GM18502 (cell line): ENCODE measurements around the gene TMEM94.
A peak's percentile ranks its signal among the peaks of the same experiment; 100 is the strongest.
"Not testable (repeated sequence)": the region's sequence is repeated elsewhere in the genome, so short reads cannot be mapped to it uniquely, and the experiment has no call there.

Experiments used
- ATAC-seq: cut with Tn5 transposase; IDR thresholded peaks from one replicate; pipeline ENCODE4 v1.9.1; 2021; ENCODE audit warnings: mild to moderate bottlenecking; ENCODE audit not compliant: unreplicated experiment, poor library complexity

The TMEM94 gene

DNA sequence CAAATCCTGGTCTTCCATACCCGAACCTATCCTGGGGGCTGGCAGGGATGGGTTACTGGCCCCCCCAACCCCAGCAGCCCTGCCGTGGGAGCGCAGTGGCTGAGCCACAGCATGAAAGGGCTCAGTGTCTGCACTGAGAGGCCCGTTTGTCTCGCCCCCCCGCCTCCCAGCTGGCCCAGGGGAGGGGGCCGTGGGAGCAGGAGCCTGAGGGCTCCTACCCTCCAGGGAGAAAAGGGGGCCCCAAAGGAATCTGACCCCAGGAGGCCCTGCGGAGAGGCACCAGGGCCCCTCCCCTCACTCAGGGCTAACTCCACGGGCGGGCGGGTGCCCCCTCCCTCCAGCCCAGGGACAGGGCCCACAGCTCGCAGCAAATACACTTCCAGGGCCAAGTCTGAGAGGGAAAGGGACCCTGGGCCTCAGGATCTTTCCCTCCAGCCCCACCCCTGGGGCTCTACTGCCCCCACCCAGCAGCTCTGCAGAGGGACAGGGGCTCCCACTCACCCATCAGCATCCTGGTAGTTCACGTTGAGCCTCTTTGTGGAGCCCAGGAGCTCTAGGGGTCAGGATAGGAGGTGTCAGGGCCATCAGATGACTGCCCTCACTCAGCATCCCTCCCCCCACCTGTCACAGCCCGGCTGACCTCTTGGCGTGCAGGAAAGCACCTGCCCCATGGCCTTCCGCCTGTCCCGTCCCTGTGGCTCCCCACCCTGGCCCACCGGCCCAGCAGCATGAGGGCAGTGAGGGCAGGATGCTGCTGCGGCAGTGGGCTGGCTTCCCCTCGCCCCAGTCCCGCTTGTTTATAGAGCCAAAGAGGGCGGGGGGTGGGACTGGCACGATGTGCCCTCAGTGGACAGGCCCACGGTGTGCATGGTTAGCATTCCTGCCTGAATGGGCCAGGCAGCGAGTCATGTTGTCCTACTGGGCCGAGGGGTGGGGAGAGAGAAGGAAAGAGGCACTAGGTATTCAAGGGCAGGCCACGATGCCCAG lies 51.6 kb downstream of the TMEM94 start:
- ATAC-seq, result no peak

- ATAC-seq, result no peak
These were observed 52.5 kb downstream of the TMEM94 start for GRCh38 chr17:75508931-75509361.

DNA sequence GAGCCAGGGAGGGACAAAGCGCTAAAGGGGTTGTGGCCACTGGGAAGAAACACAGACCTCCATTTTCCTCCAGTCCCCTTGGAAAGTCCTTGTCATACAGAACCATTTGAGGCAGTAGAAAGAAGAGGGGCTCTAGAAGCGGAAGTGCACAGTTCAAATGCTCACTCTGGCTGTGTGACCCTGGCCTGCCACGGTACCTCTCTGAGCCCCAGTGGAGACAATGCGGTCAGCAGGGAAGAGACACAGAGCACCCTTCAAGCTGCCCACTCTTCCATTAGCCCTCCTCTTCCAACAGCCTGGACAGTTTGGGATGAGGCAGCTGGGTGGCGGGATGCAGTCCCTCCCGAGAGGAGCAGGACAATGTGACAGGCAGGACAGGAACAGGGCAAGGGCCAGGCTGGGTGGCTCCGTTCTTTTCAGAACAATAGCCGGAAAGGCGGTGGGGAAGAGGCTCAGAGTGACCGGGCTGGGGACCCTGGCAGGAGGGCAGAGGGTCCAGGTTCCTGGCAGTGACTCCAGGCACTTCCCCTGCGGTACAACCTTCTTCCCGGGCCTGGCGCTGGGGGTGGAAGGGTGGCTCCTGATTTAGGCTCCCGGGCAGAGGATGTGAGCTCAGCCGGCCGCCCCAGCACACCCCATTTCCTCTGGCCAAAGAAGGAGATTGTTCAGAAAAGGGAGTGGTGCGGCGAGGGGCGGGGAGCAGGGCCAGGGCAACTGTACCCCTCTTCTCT lies 53.3 kb downstream of the TMEM94 start:
- ATAC-seq, result no peak

GRCh38 chr17:75511270-75511609 lies 54.8 kb downstream of the TMEM94 start:
- no peak for ATAC-seq

DNA sequence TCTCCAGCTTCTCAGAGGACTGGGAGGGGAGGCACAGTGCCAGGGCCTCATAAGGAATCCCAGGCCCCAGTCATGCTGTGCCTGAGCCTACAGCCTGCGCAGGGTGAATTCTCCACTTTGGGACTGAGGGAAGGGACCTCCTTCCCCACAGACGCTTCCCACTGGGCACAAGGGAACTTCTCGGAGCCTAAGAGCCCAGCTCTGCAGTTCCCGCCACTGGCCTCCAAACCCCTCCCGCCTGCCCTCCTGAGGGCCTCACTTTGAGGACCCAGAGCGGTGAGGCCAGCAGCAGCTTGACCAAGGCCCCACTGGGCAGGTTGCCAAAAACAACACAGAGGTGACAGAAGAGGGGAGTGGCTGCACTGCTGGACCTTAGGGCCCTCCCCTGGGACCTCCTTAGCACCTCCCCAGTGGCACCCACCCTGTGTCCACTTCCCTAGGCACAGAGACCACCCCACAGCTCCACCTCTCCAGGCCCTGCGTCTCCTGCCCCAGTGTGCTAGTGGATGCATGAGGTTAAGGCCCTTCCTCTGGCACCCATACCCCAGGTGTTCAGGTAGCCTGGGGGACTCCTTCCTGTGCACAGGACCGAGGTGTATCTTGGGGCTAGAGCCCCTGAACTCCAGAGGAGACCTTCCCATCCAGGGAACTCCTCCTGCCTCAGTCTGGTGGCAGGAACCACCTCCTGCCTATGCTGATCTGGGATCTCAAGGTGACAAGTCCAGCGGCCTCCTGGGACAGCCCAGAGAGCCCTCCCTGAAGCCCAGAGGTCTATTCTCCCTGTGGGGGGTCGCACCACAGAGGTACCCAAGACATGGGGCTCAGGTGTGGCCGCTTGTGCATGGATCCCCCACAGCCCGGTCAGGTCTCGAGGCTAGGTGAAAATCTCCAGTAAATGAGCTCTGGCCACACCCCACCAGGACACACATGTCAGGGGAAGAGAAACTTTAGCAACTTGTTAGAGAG lies 55.5 kb downstream of the TMEM94 start:
- no peak for ATAC-seq

- ATAC-seq, result no peak
These were observed 56.6 kb downstream of the TMEM94 start for GRCh38 chr17:75512926-75513640.

DNA sequence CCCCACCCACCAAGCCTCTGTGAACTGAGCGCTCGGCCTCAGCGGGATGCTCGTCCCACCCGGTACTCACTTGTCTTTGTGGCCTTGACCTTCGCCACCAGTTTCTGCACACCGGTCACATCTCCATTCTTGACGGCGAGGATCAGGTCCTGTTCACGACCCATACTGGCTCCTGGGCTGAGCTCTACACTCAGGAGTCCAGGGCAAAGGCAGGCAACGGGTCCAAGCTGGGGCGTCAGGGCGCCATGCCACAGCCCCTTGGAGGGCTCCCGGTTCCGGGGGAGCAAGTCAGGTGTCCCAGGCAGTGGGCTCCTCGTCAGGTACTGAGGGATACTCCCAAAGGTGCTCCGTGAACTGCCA lies 57.2 kb downstream of the TMEM94 start:
- ATAC-seq, result no peak

DNA sequence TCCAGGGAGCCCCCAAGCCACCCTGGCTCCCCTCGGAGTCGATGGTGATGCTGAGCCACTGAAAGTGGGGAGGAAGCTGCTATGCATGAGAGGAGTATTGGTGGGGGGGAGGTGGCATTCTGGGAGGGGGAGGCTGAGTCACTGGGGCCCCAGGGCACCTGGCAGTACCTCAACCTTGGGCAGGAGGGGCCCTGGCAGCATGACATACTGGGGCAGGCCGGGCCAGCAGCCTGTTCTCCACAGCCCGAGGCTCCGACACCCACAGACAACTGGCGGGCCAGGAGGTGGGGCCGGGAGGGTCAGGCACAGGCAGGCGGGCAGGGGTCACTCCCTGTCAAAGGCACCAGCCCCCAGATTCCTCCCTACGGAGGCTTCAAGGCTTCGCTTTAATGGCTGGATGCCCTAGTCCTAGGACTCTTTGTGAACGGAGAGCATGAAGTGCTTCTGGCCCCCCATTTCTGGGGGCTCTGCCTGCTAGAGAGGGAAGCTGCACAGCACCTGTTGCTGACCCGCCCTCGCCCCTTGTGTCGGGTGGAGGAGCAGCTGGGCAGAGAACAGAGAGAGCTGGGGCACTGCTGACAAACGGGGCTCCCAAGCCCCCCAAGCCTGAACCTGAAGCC lies 58.0 kb downstream of the TMEM94 start:
- no peak for ATAC-seq

GRCh38 chr17:75514919-75515495 lies 58.6 kb downstream of the TMEM94 start:
- ATAC-seq, result peak; percentile 6

DNA sequence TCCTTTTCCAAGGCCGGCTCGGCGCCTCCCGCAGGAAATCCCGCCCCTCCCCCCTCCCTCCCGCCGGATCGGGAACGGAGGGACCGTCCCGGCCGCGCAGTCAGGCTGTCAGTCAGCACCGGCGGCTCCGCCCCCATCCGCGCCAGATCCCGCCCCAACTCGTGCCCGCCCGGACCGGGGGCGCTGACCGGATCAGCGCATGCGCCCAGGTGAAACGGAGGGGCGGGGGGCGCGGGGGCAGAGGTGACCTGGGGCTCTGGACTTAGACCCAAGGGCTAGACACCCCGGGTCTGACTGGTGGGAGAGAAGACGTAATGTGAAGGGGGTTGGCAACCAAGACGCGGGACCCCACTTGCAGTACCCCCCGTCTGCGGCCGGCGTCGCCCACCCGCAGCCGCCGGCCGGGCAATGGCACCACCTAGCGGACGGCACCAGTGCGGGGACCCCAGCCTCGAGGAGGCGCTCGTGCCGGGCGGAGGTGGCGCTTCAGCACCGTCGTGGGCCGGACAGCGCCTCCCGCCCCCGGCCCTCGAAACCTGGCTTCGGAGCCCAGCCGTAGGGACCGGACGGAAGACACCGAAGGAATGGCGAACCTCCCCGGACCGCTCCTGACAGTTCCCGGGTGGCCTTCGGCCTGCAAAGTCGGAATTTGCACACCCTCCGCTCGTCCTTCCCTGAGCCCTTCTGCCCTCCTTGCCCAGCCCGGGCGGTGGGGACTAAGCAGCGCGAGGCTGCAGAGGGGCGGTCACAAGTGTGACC lies 59.2 kb downstream of the TMEM94 start, which contains the start of gene CASKIN2:
Gene CASKIN2, minus strand, starts transcription at position 42 of the 759 bp plus-strand sequence. CDS start 1,733 bp downstream, outside the sequence.
- peak; percentile 59 for ATAC-seq

GRCh38 chr17:75516255-75516618 lies 59.8 kb downstream of the TMEM94 start, which contains the start of gene TSEN54:
Gene TSEN54 (plus strand): TSS chr17:75516528. CDS start chr17:75516561, 33 bp downstream.
- peak; percentile 68 for ATAC-seq

DNA sequence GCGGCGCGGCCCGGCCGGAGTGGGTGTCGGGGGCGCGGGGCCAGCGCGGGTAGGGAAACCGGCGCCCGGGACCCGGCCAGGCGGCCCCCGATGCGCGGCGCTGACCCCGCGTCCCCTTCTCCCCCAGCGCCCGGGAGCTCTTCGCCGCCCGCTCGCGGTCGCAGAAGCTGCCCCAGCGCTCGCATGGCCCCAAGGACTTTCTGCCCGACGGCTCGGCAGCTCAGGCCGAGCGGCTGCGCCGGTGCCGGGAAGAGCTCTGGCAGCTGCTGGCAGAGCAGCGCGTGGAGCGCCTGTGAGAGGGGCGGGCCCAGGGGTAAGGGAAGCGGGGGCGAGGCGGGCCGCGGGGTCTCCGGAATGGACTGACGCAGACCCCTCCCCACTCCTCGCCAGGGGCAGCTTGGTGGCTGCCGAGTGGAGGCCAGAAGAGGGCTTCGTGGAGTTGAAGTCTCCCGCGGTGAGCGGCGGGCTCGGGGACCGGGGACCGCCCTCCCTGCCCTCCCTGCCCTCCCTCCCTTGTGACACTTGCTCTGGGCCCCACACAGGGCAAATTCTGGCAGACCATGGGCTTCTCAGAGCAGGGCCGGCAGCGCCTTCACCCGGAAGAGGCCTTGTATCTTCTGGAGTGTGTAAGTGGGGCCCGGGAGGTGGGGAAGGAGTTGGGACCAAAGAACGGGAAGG lies 60.3 kb downstream of the TMEM94 start:
- peak; percentile 21 for ATAC-seq

DNA sequence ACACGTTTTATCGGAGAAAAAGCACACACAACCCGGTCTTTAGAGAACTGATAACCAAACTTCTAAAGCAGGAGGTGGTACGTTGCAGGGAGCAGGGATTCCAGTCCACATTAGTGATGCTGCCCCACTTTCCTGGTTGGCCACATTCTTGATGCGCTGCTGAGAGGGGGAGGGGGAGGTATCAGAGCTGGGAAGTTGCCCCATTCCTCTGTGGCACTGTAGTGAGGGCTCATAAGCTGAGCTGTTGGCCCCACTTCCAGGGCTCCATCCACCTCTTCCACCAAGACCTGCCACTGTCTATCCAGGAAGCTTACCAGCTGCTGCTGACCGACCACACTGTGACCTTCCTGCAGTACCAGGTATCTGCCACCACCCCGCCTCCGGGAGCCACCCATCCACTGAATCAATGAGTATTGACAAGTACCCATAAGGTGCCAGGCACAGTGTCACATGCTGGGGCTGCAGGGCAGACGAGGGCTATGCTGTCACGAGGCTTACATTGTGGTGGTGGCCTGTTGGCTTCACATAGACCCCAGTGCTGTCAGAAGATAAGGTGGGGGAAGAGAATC lies 60.9 kb downstream of the TMEM94 start:
- ATAC-seq, result no peak

DNA sequence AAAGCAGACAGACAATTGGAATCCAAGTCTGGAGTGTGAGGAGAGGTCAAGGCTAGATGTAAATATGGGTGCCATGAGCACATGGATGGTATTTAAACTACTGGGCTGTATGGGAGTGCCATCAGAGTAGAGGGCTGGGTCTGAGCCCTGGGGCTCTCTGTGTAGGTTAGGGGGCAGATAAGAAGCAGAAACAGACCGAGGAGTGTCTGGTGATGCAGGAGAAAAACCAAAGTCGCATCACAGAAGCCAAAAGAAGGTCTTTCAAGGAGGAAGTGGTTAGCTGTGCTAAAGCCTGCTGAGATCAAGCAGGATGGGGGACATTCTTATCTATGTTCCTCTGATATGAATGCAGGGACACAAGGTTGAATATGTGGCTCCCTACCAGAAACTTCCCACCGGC lies 61.8 kb downstream of the TMEM94 start:
- no peak for ATAC-seq

GRCh38 chr17:75518983-75519537 lies 62.6 kb downstream of the TMEM94 start:
- ATAC-seq, result no peak

- not testable (repeated sequence) for ATAC-seq
These were observed 64.0 kb downstream of the TMEM94 start for GRCh38 chr17:75520413-75520812.

- ATAC-seq, result no peak
These were observed 64.9 kb downstream of the TMEM94 start for GRCh38 chr17:75521290-75521689.
